HG03045 (cell line): ENCODE results near the gene DRAXIN.

ENCODE experiments used
- ATAC-seq: cut with Tn5 transposase; IDR thresholded peaks from one replicate; pipeline ENCODE4 v1.9.1; 2021; ENCODE audit warnings: mild to moderate bottlenecking, moderate library complexity; ENCODE audit not compliant: unreplicated experiment

Gene DRAXIN

GRCh38 chr1:11707621-11708276, 16.2 kb downstream of the DRAXIN start:
- ATAC-seq = no peak

DNA sequence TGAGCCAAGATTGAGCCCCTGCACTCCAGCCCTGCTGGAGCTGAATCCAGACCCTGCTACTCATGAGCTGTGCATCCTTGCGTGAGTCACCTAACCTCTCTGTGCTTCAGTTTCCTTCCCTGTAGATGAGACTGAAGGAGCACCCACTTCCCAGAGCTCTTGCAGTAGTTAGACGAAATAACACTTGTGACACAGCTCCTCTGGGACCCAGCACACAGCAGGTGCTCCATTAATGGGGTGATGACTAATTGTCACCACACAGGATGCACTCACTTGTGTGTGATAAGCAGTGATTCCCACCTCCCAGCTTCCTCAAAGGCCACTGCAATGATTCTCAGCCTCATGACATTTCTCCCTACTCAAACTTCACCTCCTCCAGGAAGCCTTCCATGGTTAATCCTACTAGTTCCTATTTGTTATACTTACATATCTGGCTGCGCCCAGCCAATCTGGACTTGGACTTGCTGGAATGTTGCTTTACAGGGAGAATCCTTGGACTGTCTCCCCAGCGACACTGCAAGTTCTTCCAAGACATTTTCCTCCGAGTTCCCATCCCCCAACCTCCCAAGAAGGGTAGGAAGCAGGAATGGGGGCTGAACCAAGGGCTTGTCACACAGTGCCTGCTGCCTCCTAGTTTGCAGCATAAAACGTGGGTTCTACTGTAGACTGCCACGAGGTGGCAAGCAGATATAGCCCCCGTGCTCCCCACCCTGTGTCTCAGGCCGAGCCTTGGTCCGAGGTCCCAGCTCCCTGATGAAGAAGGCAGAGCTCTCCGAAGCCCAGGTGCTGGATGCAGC, 17.2 kb downstream of the DRAXIN start:
- ATAC-seq = no peak

GRCh38 chr1:11711490-11711889, 20.0 kb downstream of the DRAXIN start:
- ATAC-seq = no peak

DNA sequence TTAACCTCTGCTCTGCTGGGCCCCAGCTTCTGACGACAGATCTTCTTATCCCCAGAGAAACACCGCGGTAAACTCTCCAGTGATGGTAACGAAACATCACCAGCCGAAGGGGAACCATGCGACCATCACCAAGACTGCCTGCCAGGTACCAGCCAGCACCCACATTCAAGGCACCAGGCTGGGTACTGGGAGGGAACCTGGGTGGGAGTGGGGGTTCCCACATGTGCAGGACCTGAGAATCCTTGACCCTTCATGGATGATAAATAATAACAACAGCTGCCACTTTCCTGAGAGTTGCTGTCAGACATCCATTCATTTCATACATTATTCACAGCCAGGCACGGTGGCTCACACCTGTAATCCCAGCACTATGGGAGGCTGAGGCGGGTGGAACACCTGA, 20.8 kb downstream of the DRAXIN start:
- no peak for ATAC-seq

DNA sequence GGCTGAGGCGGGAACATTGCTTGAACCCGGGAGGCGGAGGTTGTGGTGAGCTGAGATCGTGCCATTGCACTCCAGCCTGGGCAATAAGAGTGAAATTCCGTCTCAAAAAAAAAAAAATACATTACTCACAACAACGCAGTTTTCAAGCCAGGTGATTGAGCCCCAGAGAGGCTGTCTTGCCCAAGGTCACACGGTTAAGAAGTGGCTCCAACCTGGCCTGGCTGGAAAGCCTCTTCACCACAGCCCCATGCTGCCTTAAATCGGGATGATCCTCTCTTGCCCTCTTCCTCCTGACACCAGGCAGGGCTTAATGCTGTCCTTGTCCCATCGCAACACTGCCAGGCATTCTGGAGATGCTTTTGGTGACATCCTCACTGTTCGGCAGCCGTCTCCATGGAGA, 21.6 kb downstream of the DRAXIN start:
- ATAC-seq = no peak

GRCh38 chr1:11714831-11715575, 23.5 kb downstream of the DRAXIN start:
- ATAC-seq = no peak

GRCh38 chr1:11719313-11720032, 28.0 kb downstream of the DRAXIN start:
- ATAC-seq = no peak

DNA sequence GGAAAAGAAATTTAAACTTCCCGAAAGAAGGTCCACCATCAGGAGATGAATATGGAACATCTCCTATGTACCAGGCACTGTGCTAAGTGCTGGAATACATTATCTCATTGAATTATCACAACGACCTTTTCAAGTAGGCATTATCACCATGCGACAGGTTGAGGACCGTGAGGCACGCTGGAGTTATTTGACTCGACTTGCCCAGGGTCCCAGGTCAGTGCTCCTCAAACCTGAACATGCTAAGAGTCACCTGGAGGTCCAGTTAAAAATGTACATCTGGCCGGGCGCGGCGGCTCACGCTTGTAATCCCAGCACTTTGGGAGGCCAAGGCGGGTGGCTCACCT, 28.5 kb downstream of the DRAXIN start:
- ATAC-seq = no peak

GRCh38 chr1:11720525-11720924, 29.0 kb downstream of the DRAXIN start:
- no peak for ATAC-seq

- ATAC-seq = no peak
Observed at GRCh38 chr1:11721311-11721710, 29.8 kb downstream of the DRAXIN start.

GRCh38 chr1:11722538-11722937, 31.0 kb downstream of the DRAXIN start:
- no peak for ATAC-seq

- ATAC-seq = no peak
Observed at GRCh38 chr1:11725616-11726015, 34.1 kb downstream of the DRAXIN start.

- ATAC-seq = no peak
Observed at GRCh38 chr1:11727119-11727518, 35.6 kb downstream of the DRAXIN start.

- no peak for ATAC-seq
Observed at GRCh38 chr1:11728126-11728806, 36.8 kb downstream of the DRAXIN start.

DNA sequence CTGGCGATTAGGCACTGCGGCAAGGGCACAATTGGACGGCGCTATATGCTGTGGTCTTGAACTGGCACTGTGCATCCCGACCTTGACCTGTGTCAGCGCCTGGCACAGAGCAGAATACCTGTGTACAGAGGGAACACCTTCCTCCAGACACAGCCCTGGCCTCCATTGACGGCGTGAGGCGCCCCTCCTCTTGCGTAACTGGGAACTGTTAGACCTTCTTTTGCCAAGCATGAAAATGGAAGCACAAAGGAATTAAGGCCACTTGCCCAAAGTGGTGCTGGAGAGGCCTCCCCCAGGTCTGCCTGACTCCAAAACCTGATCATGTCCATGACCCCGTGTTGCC, 37.6 kb downstream of the DRAXIN start:
- no peak for ATAC-seq

- no peak for ATAC-seq
Observed at GRCh38 chr1:11729498-11730428, 38.3 kb downstream of the DRAXIN start.

DNA sequence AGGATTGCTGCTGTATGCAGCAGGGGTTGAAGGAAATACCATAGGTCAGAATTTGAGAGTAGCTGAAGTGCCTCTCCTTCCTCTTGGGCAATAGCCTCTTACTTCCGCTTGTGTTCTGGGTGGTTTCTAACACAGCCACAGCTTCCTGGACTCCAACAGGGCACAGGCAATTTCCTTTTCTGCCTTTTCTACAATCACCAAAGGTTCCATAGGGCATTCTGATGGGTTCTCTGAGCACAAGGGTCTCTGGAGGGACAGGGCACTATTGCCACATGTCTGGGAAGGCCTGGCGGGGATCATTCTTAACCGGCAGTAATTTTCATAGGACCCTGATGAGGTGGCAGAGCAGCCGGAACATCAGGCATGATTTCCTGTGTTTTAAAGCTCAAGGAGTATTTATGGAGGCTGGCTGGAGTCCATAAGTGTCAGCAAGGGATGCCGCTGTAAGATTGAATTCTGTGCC, 39.0 kb downstream of the DRAXIN start:
- ATAC-seq = no peak

DNA sequence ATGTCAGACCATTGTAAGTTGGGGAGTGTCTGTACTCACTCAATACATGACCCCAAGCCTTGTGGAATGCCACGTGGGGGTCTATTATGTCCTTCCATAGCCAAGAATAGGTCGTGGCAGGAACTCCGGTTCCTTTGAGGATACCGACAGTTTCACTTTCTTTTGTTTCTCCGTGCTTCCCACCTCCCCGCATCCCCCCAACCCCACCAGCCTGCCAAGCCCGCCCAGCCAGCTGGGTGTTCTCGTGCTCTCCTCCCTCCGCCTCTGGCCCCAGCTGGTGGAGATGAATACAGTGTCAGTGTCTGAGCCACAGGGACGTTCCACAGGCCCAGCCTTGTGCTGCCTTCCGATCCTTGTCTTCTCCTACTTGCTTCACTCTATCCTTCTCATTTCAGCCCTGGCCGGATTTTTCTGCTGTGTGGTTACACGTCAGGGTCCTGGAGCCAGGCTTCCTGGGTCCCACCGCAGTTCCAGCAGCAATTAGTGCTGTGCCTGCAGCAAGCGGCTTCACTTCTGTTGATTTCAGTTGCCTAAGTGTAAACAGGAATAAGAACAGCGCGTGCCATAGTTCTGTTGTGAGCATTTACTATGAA, 40.3 kb downstream of the DRAXIN start:
- ATAC-seq = no peak

GRCh38 chr1:11733306-11733705, 41.8 kb downstream of the DRAXIN start:
- no peak for ATAC-seq
